ENCODE results near the gene CACNA2D1. TPM values are rescaled to one million over a fixed set of nuclear protein-coding genes. Genes with fewer than 3 reads are reported as not detected.

Gene CACNA2D1
- total RNA-seq, 3 donors from 2014 or later (not counting 1 experiment from before 2014, with no cell fraction given): not detected

DNA sequence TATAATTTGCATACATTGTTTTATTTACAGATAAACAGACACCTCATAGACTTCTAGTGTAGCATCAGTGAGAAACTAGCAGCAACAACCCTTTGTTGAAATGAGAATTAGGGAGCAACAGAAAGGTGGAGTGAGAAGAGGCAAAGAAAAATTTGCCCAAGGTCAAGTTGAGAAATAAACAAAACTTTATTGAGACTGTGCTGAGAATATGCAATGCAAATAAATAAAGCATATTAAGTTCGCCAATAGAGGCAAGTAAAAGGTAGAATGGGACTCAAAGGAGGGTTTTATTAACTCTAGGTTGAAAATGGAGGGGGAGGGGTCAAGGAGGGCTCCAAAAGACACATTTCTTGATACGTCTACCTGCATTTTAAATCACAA is 49.7 kb downstream of the CACNA2D1 start:
- no peak overlapping the region for H3K4me3 ChIP-seq (ENCODE audit: low read length)
- H3K27ac Mint-ChIP-seq: no peak overlapping the region
- intact Hi-C loops (cut with micrococcal nuclease): no loop called here
- no peak for ATAC-seq
- H3K27ac ChIP-seq (ENCODE audit: low read length): no peak overlapping the region
- H3K9me3 Mint-ChIP-seq: peaks cover 6 to 8% of the 10 kb centered on the region in 2 donors
- no peak overlapping the region for H3K4me3 Mint-ChIP-seq
- no peaks in the 10 kb centered on the region for H3K27me3 Mint-ChIP-seq (ENCODE audit: low read depth in 2 of 2)
- 50% methylated on average over 1 of the region's 2 CpGs for WGBS (ENCODE audit: insufficient coverage)
- H3K4me1 Mint-ChIP-seq: no peaks in the 10 kb centered on the region
- no peaks in the 10 kb centered on the region for H3K4me1 ChIP-seq (ENCODE audit: control insufficient read depth, insufficient read depth, low read length)
- H3K9me3 ChIP-seq (ENCODE audit: control insufficient read depth, insufficient read depth, low read length): peaks cover 5% of the 10 kb centered on the region
- H3K27me3 ChIP-seq (ENCODE audit: control insufficient read depth, insufficient read depth, low read length): no peaks in the 10 kb centered on the region
- H3K36me3 ChIP-seq (ENCODE audit: control insufficient read depth, insufficient read depth, low read length): no peaks in the 10 kb centered on the region
- TF ChIP-seq, protein P1, sequence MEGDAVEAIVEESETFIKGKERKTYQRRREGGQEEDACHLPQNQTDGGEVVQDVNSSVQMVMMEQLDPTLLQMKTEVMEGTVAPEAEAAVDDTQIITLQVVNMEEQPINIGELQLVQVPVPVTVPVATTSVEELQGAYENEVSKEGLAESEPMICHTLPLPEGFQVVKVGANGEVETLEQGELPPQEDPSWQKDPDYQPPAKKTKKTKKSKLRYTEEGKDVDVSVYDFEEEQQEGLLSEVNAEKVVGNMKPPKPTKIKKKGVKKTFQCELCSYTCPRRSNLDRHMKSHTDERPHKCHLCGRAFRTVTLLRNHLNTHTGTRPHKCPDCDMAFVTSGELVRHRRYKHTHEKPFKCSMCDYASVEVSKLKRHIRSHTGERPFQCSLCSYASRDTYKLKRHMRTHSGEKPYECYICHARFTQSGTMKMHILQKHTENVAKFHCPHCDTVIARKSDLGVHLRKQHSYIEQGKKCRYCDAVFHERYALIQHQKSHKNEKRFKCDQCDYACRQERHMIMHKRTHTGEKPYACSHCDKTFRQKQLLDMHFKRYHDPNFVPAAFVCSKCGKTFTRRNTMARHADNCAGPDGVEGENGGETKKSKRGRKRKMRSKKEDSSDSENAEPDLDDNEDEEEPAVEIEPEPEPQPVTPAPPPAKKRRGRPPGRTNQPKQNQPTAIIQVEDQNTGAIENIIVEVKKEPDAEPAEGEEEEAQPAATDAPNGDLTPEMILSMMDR (IDR thresholded peaks at IDR 0.05): no peak
- H3K36me3 Mint-ChIP-seq: peaks cover 10% of the 10 kb centered on the region
- DNase-seq: no peak

DNA sequence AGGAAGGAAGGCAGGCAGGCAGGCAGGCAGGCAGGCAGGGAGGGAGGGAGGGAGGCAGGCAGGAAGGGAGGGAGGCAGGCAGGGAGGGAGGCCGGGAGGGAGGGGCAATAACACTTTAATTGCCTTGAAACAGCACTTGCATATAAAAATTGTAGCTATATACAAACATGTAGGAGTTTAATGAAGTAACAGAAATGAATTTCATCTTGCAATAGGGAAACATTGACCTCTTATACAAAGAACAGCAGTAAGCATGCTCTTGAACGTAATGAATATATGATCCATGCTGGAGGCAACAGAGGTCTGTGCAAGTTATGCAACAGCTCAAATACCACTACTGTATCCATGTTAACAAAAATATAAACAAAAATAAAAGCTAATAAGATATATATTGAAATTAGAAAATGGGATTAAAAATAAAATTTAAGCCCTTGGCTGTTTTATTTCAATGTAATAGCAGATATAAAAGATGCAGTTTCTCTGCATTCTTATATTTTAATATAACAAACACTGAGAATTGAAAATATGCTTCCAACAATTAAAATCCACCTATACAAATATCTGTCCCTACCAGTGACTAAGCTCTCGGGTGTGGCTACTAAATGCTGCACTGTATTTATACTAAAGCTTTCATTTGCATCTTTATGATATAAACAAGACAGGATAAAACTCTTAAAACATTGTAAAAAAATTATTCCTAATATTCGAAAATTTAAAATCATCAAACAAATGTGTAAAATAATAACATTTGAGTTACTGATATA is 50.3 kb downstream of the CACNA2D1 start:
- no peak overlapping the region for H3K4me3 Mint-ChIP-seq
- peaks cover 5% of the 10 kb centered on the region for H3K9me3 ChIP-seq (ENCODE audit: control insufficient read depth, insufficient read depth, low read length)
- 83% methylated on average over 1 of the region's 4 CpGs for WGBS (ENCODE audit: insufficient coverage)
- TF ChIP-seq, protein P1 (IDR thresholded peaks at IDR 0.05): no peak
- no peaks in the 10 kb centered on the region for H3K36me3 ChIP-seq (ENCODE audit: control insufficient read depth, insufficient read depth, low read length)
- H3K4me3 ChIP-seq (ENCODE audit: low read length): no peak overlapping the region
- no peaks in the 10 kb centered on the region for H3K4me1 ChIP-seq (ENCODE audit: control insufficient read depth, insufficient read depth, low read length)
- no peak for DNase-seq
- no peaks in the 10 kb centered on the region for H3K4me1 Mint-ChIP-seq
- H3K36me3 Mint-ChIP-seq: peaks cover 10% of the 10 kb centered on the region
- H3K9me3 Mint-ChIP-seq: peaks cover 4 to 6% of the 10 kb centered on the region in 2 donors
- no peaks in the 10 kb centered on the region for H3K27me3 Mint-ChIP-seq (ENCODE audit: low read depth in 2 of 2)
- H3K27me3 ChIP-seq (ENCODE audit: control insufficient read depth, insufficient read depth, low read length): no peaks in the 10 kb centered on the region
- H3K27ac Mint-ChIP-seq: no peak overlapping the region
- no peak overlapping the region for H3K27ac ChIP-seq (ENCODE audit: low read length)
- no peak for ATAC-seq
- intact Hi-C loops (cut with micrococcal nuclease): no loop called here

DNA sequence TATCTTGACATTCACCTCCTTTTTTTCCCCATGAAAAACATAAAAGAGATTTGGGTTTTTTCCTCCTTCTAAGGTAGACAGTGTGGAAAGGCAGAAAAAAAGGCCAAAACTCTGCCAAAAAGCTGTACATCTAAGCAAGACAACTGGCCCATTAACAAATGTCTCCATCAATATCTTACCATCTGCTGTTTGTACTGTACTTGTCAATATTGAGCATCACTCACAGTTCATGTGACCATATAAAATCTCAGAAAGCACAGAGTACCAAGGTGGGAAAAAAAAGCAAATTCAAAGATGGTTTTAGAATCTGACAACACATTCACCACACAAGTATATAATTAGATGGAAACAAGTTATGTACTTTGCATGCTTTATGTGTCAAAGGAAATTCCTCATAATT is 52.6 kb downstream of the CACNA2D1 start:
- no peak overlapping the region for H3K27ac ChIP-seq (ENCODE audit: low read length)
- no peaks in the 10 kb centered on the region for H3K27me3 Mint-ChIP-seq (ENCODE audit: low read depth in 2 of 2)
- no peaks in the 10 kb centered on the region for H3K4me1 Mint-ChIP-seq
- ATAC-seq: no peak
- no peak overlapping the region for H3K27ac Mint-ChIP-seq
- no peak overlapping the region for H3K4me3 Mint-ChIP-seq
- peaks cover 10% of the 10 kb centered on the region for H3K36me3 Mint-ChIP-seq
- intact Hi-C loops (cut with micrococcal nuclease): no loop called here
- H3K4me3 ChIP-seq (ENCODE audit: low read length): no peak overlapping the region
- H3K27me3 ChIP-seq (ENCODE audit: control insufficient read depth, insufficient read depth, low read length): no peaks in the 10 kb centered on the region
- no peaks in the 10 kb centered on the region for H3K36me3 ChIP-seq (ENCODE audit: control insufficient read depth, insufficient read depth, low read length)
- TF ChIP-seq, protein P1 (IDR thresholded peaks at IDR 0.05): no peak
- no peak for DNase-seq
- peaks cover 3 to 4% of the 10 kb centered on the region in 2 donors for H3K9me3 Mint-ChIP-seq
- H3K4me1 ChIP-seq (ENCODE audit: control insufficient read depth, insufficient read depth, low read length): no peaks in the 10 kb centered on the region
- H3K9me3 ChIP-seq (ENCODE audit: control insufficient read depth, insufficient read depth, low read length): peaks cover 5% of the 10 kb centered on the region

DNA sequence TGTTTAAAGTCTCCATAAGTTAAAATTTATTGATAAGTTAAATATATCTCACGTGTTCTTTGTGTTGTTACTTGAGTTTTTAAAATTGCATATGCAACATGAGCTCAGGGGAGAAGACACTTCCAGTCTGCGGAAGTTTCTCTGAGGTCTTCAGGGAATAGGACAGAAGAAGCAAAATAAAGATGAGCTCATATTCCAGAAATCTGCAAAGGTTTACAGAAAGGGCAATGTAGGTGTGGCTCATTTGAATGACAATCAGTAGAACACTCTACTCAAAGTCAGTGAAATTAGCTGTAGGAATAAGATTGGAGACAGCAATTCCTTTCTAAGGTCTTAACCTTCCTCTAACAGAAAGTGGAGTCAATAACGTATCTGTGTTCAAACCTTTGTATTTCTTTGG is 53.7 kb downstream of the CACNA2D1 start:
- H3K27me3 Mint-ChIP-seq (ENCODE audit: low read depth in 2 of 2): no peaks in the 10 kb centered on the region
- no peak for ATAC-seq
- H3K27ac Mint-ChIP-seq: no peak overlapping the region

More for the DNA sequence above, 53.7 kb downstream of the CACNA2D1 start:
- intact Hi-C loops (cut with micrococcal nuclease): no loop called here
- Histone ChIP-seq H3K4me1 (ENCODE audit: control insufficient read depth, insufficient read depth, low read length) (no peaks in the 10 kb centered on the region), H3K4me3 (ENCODE audit: low read length) (no peak overlapping the region), H3K27ac (ENCODE audit: low read length) (no peak overlapping the region), H3K27me3 (ENCODE audit: control insufficient read depth, insufficient read depth, low read length) (no peaks in the 10 kb centered on the region), H3K9me3 (ENCODE audit: control insufficient read depth, insufficient read depth, low read length) (peaks cover 5% of the 10 kb centered on the region), H3K36me3 (ENCODE audit: control insufficient read depth, insufficient read depth, low read length) (no peaks in the 10 kb centered on the region)
- Mint-ChIP-seq H3K9me3 (peaks cover 3 to 7% of the 10 kb centered on the region in 2 donors), H3K4me1 (no peaks in the 10 kb centered on the region), H3K36me3 (peaks cover 10% of the 10 kb centered on the region), H3K4me3 (no peak overlapping the region)
- TF ChIP-seq, protein P1 (IDR thresholded peaks at IDR 0.05): no peak
- DNase-seq: no peak
- WGBS (ENCODE audit: insufficient coverage): 92% methylated on average over 2 of the region's 3 CpGs
